ENCODE results near the gene PLEKHA1. TPM values are rescaled to one million over a fixed set of nuclear protein-coding genes. Genes with fewer than 3 reads are reported as not detected.

Gene PLEKHA1
- polyA plus RNA-seq, 1 donor = 127 TPM

DNA sequence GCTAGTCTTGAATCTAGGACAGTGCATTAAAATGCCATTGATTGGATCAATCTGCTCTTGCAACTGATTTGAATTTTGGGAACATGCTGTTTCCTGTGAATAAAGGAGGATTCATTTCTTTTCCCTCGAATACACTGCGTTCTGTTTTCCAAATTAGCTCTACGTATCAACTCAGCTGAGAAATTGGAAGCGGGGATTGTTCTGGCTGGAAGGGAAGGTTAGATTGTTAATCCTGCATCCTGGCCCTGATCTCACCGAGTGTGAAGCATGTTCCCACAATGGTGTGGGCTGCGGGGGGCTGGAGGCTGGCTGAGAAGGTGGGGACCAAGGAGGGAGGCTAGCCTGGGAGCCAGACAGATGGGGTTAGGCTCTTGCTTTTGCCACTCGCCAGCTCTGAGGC is 104.5 kb downstream of the PLEKHA1 start:
- no peak for DNase-seq

DNA sequence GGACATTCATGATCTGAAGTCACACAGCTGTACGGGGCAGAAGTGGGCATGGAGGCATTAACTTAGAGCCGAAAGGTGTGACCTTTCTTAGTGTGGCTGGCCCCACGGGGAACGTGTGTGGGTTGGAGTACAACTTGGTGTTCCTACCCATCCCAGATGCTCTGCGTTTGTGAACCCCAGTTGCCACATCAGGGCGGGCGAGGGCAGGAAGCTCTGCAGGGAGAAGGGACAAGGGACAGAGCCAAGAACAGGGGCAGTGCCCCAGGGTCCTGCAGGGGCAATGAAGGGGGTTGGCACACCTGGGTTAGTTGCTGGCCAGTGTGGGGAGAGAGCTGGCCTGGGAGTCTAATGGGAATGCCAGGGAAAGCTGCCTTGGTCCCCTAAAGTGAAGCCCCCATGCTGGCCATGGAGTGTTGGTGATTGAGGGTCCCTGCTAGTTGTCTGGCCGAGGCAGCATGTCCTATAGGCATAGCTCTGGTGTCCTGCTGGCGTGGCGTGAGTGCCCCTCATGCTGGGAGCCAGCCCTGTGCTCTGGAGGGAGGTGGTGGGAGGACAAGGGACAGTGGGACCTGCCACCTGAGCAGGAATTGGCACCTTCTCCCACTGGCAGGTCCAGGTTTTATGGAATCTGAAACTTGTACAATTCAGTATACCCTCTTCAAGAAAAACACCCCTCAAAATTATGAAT is 105.8 kb downstream of the PLEKHA1 start:
- DNase-seq = no peak

DNA sequence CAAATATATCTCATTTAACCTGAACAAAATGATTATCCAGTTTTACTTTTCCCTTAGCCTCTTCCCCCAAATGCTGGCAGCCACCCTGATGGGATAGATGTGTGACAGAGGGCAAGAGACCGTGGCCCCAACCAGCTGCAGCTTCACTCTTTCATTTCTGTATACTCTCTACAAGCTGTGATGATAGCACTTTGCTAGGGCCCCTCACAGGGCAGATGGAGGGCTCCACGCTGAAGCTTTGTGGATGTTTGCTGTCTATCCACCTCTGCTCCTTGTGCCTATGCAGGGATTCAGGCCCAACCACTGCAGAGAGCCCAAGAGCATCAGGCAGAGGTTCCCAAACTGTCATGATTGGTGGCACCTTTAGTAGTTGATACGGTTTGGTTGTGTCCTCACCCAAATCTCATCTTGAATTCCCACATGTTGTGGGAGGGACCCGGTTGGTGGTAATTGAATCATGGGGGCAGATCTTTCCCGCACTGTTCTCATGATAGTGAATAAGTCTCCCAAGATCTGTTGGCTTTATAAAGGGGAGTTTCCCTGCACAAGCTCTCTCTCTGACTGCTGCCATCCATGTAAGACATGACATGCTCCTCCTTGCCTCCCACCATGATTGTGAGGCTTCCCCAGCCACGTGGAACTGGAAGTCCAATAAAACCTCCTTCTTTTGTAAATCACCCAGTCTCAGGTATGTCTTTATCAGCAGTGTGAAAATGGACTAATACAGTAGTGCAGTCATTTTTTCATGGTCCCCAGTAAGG is 107.0 kb downstream of the PLEKHA1 start:
- no peak for DNase-seq

Other genes starting within 250 kb of the PLEKHA1 start
- gene BTBD16, start 103.4 kb upstream of the PLEKHA1 start, polyA plus RNA-seq (ENCODE audit: insufficient read length) = 1.4 TPM
- 0.17 TPM for gene ARMS2, start 79.9 kb downstream of the PLEKHA1 start, polyA plus RNA-seq (ENCODE audit: insufficient read length)
- gene HTRA1, start 86.8 kb downstream of the PLEKHA1 start, polyA plus RNA-seq (ENCODE audit: insufficient read length) = 158 TPM
- gene DMBT1, start 186.0 kb downstream of the PLEKHA1 start, polyA plus RNA-seq (ENCODE audit: insufficient read length) = 0.05 TPM

All from left kidney (tissue), 2 donors.